ENCODE results near the gene DROSHA.

Gene DROSHA

DNA sequence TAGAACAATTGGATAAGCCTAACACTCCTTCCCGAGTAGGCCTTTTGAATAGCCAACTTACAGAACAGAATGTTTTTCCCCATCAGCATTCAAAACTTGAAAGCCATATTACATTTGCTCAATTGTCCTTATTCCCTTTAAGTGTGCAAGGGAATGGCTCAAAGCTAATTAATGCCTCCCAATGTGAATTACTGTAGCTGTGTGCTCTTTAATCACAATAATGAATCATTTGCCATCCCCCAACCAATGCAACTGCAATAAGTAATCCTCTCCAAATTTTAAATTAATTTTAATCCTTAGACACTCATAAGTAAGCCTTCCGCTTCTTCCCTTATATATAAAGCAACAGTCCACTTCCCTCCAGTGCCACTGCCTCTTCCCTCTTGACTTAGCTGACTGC is 115.9 kb downstream of the DROSHA start:
- H3K27ac ChIP-seq, result no peak overlapping the region
- TF ChIP-seq, protein P1, sequence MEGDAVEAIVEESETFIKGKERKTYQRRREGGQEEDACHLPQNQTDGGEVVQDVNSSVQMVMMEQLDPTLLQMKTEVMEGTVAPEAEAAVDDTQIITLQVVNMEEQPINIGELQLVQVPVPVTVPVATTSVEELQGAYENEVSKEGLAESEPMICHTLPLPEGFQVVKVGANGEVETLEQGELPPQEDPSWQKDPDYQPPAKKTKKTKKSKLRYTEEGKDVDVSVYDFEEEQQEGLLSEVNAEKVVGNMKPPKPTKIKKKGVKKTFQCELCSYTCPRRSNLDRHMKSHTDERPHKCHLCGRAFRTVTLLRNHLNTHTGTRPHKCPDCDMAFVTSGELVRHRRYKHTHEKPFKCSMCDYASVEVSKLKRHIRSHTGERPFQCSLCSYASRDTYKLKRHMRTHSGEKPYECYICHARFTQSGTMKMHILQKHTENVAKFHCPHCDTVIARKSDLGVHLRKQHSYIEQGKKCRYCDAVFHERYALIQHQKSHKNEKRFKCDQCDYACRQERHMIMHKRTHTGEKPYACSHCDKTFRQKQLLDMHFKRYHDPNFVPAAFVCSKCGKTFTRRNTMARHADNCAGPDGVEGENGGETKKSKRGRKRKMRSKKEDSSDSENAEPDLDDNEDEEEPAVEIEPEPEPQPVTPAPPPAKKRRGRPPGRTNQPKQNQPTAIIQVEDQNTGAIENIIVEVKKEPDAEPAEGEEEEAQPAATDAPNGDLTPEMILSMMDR (conservative IDR thresholded peaks at IDR 0.05), result no peak

GRCh38 chr5:31415009-31415923 is 116.6 kb downstream of the DROSHA start:
- TF ChIP-seq, protein P1 (conservative IDR thresholded peaks at IDR 0.05), result no peak
- H3K27ac ChIP-seq, result no peak overlapping the region

DNA sequence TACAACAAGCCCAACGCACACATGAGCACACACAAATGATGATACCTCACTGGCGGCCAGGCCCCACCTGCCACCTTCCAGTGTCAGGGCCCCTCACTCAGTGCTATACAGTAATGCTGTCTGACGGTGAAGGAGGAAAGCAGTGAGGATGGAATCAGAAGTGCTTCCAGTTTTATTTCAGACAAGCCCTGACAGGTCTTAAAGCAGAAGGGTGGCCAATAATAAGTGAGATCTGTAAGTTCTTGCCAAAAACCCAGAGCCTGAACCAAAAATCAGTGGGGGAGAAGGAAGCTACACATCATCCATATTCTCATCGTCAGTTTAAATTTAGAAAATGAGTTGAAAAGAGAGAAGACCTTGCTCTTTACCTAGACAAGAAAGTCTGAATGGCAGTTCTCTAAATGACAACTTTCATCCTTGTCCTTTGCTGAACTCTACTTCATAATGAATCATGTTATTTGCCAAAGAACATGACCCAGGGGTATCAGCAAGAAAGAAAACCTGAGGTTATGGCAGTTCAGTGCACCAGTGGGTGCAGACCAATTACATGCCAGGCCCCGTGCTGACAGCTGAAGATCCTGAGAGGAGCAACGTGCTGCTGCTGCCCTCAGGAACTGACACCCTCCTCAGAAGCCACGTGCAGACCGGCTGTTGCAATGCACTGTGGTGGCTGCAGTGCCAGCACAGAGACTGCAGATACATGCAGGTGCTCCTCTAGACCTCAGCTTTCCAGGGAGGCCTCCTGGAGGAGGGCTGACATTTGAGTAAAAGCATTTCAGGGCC is 118.7 kb downstream of the DROSHA start:
- TF ChIP-seq, protein P1 (conservative IDR thresholded peaks at IDR 0.05), result no peak
- no peak overlapping the region for H3K27ac ChIP-seq

GRCh38 chr5:31412324-31412723 is 119.6 kb downstream of the DROSHA start:
- TF ChIP-seq, protein P1 (conservative IDR thresholded peaks at IDR 0.05), result no peak
- no peak overlapping the region for H3K27ac ChIP-seq

GRCh38 chr5:31410089-31410488 is 121.8 kb downstream of the DROSHA start:
- TF ChIP-seq, protein P1 (conservative IDR thresholded peaks at IDR 0.05), result no peak
- no peak overlapping the region for H3K27ac ChIP-seq

GRCh38 chr5:31408814-31409213 is 123.1 kb downstream of the DROSHA start:
- no peak overlapping the region for H3K27ac ChIP-seq
- TF ChIP-seq, protein P1 (conservative IDR thresholded peaks at IDR 0.05), result no peak
